HG02973 (cell line): ENCODE measurements around the gene PUDP.

ENCODE experiments used
- ATAC-seq: cut with Tn5 transposase; IDR thresholded peaks from one replicate; pipeline ENCODE4 v1.9.1; 2021; ENCODE audit warnings: moderate library complexity; ENCODE audit not compliant: unreplicated experiment

Gene PUDP

DNA sequence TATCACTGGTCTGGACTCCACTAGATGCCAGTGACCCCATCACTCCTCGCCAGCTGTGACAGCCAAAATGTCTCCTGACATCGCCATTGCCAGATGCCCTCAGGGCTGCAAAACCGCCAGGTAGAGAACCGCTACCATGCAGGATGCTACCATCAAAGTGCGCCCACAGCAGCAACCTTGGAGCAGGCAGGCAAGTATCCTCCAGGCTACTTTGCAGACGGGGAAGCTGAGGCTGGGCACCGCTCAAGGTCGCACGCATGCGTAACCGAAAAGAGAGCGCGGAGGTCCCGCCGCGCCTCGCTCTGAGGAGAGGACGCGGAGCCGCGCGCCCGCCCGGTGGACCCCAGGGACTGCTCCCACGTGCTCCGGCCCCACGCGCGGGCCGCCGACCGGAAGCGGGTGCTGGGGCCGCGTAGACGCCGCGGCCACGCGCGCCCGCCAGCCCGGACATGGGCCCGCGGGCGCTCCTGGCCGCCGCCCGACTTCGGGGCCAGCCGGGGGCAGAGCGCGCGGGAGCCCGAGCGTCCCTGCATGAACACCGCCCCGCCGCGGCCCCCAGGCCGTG is 458 bp downstream of the PUDP start, which contains the start of gene STS:
Gene STS (plus strand): TSS at position 300 of the 565 bp plus-strand sequence. CDS start 105,488 bp downstream, outside the sequence.
- ATAC-seq, result peak; percentile 40

DNA sequence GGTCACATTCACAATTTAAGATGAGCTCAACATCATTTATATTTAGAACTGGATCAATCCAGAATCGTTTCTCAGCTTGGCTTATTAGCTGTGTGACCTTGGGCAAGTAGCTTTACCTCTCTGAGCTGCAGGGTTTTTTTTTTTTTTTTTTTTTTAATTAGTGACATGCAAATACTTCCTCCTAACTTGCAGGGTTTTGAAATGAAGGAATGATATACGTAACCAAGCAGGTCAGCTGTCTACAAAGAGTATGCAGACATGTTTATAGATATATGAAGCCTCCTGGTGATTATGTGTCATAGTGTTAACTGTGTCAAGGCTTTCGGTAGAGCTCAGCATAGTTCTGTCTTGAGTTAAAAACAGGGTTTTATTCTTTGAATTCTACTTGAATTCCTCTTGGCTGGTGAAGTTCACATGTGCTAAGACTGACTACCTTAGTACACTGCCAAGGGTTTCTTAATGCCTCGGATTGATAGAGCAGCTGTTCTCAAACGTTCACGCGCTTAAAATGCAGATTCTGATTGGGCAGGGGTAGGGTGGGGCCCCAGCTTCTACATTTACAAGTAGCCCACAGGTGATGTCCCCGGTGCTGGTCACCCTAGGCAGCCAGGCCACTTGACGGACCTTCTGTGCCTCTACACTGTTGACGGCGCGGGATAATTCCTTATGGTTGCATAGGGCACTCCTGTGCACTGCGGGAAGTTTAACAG is 1.1 kb downstream of the PUDP start:
- ATAC-seq, result peak; percentile 10

- ATAC-seq, result no peak
Observed at GRCh38 chrX:7146020-7146702, 1.8 kb downstream of the PUDP start.

- no peak for ATAC-seq
Observed at GRCh38 chrX:7145454-7145853, 2.5 kb downstream of the PUDP start.

DNA sequence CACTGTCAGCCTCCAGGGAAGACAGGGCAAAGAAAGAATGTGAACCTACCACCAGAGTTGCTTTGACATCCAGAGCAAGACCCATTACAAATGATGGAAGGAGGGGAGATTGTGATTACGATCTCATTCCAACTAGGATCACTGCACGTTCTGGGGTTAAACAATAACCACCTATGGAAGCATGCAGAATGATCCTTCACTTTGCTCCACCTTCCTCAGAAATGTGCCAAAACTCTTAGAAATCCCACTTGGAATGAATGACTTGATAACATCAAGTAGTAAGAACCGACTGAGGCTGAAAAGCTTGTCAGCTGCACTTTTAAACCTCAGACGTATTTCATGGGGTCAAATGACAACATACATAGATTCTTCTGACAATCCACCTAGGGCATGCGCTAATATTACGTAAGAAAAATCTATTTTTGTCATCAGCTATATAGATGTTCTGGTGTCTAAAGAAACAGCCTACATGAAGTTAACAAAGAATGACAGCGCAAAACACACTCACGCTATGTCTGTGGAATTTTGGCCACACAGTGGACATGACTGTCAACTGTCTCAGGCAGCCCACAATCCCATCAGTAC is 3.9 kb downstream of the PUDP start:
- no peak for ATAC-seq

- no peak for ATAC-seq
Observed at GRCh38 chrX:7143076-7143475, 4.9 kb downstream of the PUDP start.

- no peak for ATAC-seq
Observed at GRCh38 chrX:7139202-7140081, 8.5 kb downstream of the PUDP start.

- no peak for ATAC-seq
Observed at GRCh38 chrX:7134981-7135380, 13.0 kb downstream of the PUDP start.

GRCh38 chrX:7133050-7133440 is 14.9 kb downstream of the PUDP start:
- no peak for ATAC-seq

GRCh38 chrX:7132335-7133049 is 15.5 kb downstream of the PUDP start:
- peak; percentile 74 for ATAC-seq

- ATAC-seq, result no peak
Observed at GRCh38 chrX:7131621-7132020, 16.3 kb downstream of the PUDP start.

GRCh38 chrX:7127056-7127455 is 20.9 kb downstream of the PUDP start:
- no peak for ATAC-seq

- no peak for ATAC-seq
Observed at GRCh38 chrX:7120878-7121219, 27.1 kb downstream of the PUDP start.

DNA sequence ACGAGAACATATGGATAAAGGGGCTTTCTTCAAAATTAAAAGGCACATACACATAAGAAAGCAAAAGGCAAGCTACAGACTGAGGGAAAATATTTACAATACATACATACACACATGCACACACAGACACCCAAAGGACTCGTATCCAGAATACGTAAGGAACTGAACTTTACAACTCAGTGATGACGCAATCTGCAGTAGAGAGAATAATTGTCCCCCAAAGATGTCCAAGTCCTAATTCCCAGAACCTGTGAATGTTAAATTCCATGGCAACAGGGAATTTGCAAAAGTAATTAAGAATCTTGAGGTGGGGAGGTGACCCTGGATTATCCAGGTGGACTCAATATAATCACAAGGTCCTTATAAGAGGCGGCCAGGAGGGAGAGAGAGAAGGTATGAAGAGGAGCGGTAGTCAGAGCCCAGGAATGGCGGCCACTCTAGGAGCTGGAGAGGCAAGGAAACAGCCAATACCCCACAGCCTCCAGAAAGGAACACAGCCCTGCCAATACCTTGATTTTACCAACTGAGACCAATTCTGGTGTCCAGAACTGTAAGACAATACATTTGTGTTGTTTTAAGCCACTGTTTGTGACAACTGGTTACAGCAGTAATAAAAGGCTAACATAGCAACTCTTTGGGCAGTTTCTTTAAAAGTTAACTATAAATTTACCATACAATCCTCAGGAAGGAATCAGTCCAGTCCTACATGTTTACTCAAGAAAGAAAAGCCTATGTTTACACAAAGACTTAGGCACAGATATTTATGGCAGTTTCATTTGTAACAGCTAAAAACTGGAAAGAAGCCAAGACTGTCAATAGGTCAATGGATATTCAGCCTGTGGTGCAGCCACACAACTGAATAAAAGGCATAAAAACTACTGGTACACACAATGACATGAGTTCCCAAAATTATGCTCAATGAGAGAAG is 27.7 kb downstream of the PUDP start:
- ATAC-seq, result no peak

DNA sequence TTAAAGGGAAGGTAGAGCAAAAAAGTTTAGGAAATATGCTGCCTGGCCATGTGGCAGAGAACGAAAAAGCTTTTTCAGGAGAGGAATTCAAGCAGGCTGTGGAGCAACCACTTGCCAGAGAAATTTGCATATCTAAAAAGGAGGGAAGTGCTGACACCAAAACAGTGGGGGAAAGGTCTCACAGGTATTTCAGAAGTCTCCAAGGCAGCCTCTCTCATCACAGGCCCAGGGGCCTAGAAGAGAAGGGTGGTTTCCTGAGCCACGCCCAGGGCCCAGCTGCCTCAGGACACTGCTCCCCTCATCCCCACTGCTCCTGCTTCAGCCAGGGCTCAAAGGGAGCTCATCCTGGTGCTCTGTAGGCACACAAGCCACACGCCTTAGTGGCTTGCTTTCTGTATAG is 30.4 kb downstream of the PUDP start:
- ATAC-seq, result no peak

DNA sequence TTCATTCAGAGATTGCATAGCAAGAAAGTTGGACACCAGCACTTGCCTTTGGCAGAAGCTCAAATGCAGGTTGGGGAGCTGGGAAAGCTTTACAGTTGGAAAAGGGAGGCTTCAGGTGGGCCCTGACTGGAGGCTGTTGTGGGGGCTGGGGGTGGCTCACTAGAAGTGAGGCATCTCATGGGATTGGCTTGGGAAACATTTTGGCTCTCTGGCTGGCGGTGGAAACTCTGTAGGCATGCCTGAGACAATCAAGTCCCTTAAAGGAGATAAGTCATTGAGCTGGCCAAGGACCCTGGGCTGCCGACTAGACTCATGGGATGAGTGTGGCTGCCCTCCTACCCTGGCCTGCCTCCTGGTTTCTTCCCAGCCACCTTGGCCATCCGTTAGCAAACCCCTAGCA is 31.9 kb downstream of the PUDP start:
- ATAC-seq, result no peak

- peak; percentile 64 for ATAC-seq
Observed at GRCh38 chrX:7115557-7115956, 32.4 kb downstream of the PUDP start.

- ATAC-seq, result no peak
Observed at GRCh38 chrX:7112071-7112470, 35.9 kb downstream of the PUDP start.

GRCh38 chrX:7111518-7111917 is 36.4 kb downstream of the PUDP start:
- ATAC-seq, result no peak
